HEK293 (cell line): ENCODE results near the gene CAMK2D.
A peak's percentile ranks its signal among the peaks of the same experiment; 100 is the strongest.

Experiments
- AEBP2 ChIP-seq: fragments of 450-650 bp; formaldehyde crosslinking; IDR thresholded peaks from 2 replicates; pipeline ENCODE4 v1.5.1; 2016; ENCODE audit warnings: missing biosample characterization, missing genetic modification characterization, borderline replicate concordance
- EGR2 ChIP-seq: fragments of 450-650 bp; formaldehyde crosslinking; IDR thresholded peaks from 2 replicates; pipeline ENCODE4 v1.5.1; 2016; ENCODE audit warnings: low read depth, missing biosample characterization, missing genetic modification characterization
- IKZF3 ChIP-seq: fragments of 450-650 bp; IDR thresholded peaks from 2 replicates; pipeline ENCODE4 v1.5.0; 2018; ENCODE audit warnings: missing biosample characterization, mild to moderate bottlenecking, missing genetic modification characterization, moderate library complexity
- INSM2 ChIP-seq: fragments of 450-650 bp; formaldehyde crosslinking; IDR thresholded peaks from 2 replicates; pipeline ENCODE4 v1.5.1; 2016; ENCODE audit warnings: missing biosample characterization, missing genetic modification characterization
- MEIS1 ChIP-seq: sonication (generic); formaldehyde crosslinking; IDR thresholded peaks from 2 replicates; pipeline ENCODE4 v1.8.1; 2022; ENCODE audit warnings: missing genetic modification reagents, mild to moderate bottlenecking, borderline replicate concordance
- PBX3 ChIP-seq: sonication (generic); formaldehyde crosslinking; IDR thresholded peaks from 2 replicates; pipeline ENCODE4 v1.8.1; 2022; ENCODE audit warnings: mild to moderate bottlenecking, moderate library complexity, missing genetic modification reagents
- RBAK ChIP-seq: fragments of 450-650 bp; formaldehyde crosslinking; IDR thresholded peaks from 2 replicates; pipeline ENCODE4 v1.5.1; 2016; ENCODE audit warnings: missing biosample characterization, missing genetic modification characterization
- REPIN1 ChIP-seq: fragments of 450-650 bp; formaldehyde crosslinking; IDR thresholded peaks from 2 replicates; pipeline ENCODE4 v1.5.1; 2017; ENCODE audit warnings: missing biosample characterization, missing genetic modification characterization, low read depth
- SCRT1 ChIP-seq: fragments of 450-650 bp; formaldehyde crosslinking; IDR thresholded peaks from 2 replicates; pipeline ENCODE4 v1.5.1; 2016; ENCODE audit warnings: missing biosample characterization, missing genetic modification characterization, borderline replicate concordance
- SETDB1 ChIP-seq: IDR thresholded peaks from one replicate; pipeline ENCODE4 v1.6.1; 2017; ENCODE audit warnings: mild to moderate bottlenecking, low read length, moderate library complexity, mixed read lengths; ENCODE audit not compliant: insufficient read length
- ZBTB17 ChIP-seq: fragments of 450-650 bp; formaldehyde crosslinking; IDR thresholded peaks from 2 replicates; pipeline ENCODE4 v1.5.1; 2016; ENCODE audit warnings: missing biosample characterization, missing genetic modification characterization
- ZBTB7A ChIP-seq: fragments of 450-650 bp; formaldehyde crosslinking; IDR thresholded peaks from 2 replicates; pipeline ENCODE4 v1.5.1; 2016; ENCODE audit warnings: low read depth, missing biosample characterization, missing genetic modification characterization
- ZFP69B ChIP-seq: fragments of 450-650 bp; formaldehyde crosslinking; IDR thresholded peaks from 2 replicates; pipeline ENCODE4 v1.5.1; 2016; ENCODE audit warnings: missing biosample characterization, missing genetic modification characterization
- ZNF112 ChIP-seq: fragments of 450-650 bp; formaldehyde crosslinking; IDR thresholded peaks from 2 replicates; pipeline ENCODE4 v1.5.0; 2017; ENCODE audit warnings: missing biosample characterization, missing genetic modification characterization
- ZNF140 ChIP-seq: fragments of 450-650 bp; formaldehyde crosslinking; IDR thresholded peaks from 2 replicates; pipeline ENCODE4 v1.5.1; 2016; ENCODE audit warnings: missing biosample characterization, missing genetic modification characterization
- ZNF175 ChIP-seq: fragments of 450-650 bp; formaldehyde crosslinking; IDR thresholded peaks from 2 replicates; pipeline ENCODE4 v1.5.1; 2016; ENCODE audit warnings: missing biosample characterization, missing genetic modification characterization
- ZNF18 ChIP-seq: fragments of 450-650 bp; formaldehyde crosslinking; IDR thresholded peaks from 2 replicates; pipeline ENCODE4 v1.5.1; 2016; ENCODE audit warnings: missing biosample characterization, missing genetic modification characterization
- ZNF184 ChIP-seq: fragments of 450-650 bp; IDR thresholded peaks from 2 replicates; pipeline ENCODE4 v1.5.1; 2018; ENCODE audit warnings: missing biosample characterization, mild to moderate bottlenecking, missing genetic modification characterization
- ZNF211 ChIP-seq: fragments of 450-650 bp; formaldehyde crosslinking; IDR thresholded peaks from 2 replicates; pipeline ENCODE4 v1.5.1; 2016; ENCODE audit warnings: low read depth, missing biosample characterization, missing genetic modification characterization
- ZNF239 ChIP-seq: fragments of 450-650 bp; formaldehyde crosslinking; IDR thresholded peaks from 2 replicates; pipeline ENCODE4 v1.5.1; 2016; ENCODE audit warnings: missing biosample characterization, missing genetic modification characterization
- ZNF324 ChIP-seq: fragments of 450-650 bp; formaldehyde crosslinking; IDR thresholded peaks from 2 replicates; pipeline ENCODE4 v1.5.1; 2016; ENCODE audit warnings: missing biosample characterization, missing genetic modification characterization
- ZNF391 ChIP-seq: fragments of 450-650 bp; formaldehyde crosslinking; IDR thresholded peaks from 2 replicates; pipeline ENCODE4 v1.5.1; 2016; ENCODE audit warnings: low read depth, missing biosample characterization, missing genetic modification characterization, borderline replicate concordance
- ZNF433 ChIP-seq: fragments of 450-650 bp; formaldehyde crosslinking; IDR thresholded peaks from 2 replicates; pipeline ENCODE4 v1.5.1; 2016; ENCODE audit warnings: missing biosample characterization, missing genetic modification characterization, low read depth
- ZNF449 ChIP-seq: fragments of 450-650 bp; formaldehyde crosslinking; IDR thresholded peaks from 2 replicates; pipeline ENCODE4 v1.5.1; 2017; ENCODE audit warnings: missing biosample characterization, mild to moderate bottlenecking, missing genetic modification characterization, moderate library complexity
- ZNF529 ChIP-seq: fragments of 450-650 bp; formaldehyde crosslinking; IDR thresholded peaks from 2 replicates; pipeline ENCODE4 v1.5.1; 2017; ENCODE audit warnings: missing genetic modification characterization, missing biosample characterization; ENCODE audit not compliant: insufficient replicate concordance
- ZNF596 ChIP-seq: fragments of 450-650 bp; IDR thresholded peaks from 2 replicates; pipeline ENCODE4 v1.5.0; 2018; ENCODE audit warnings: missing biosample characterization, mild to moderate bottlenecking, missing genetic modification characterization, moderate library complexity
- ZNF639 ChIP-seq: fragments of 450-650 bp; formaldehyde crosslinking; IDR thresholded peaks from 2 replicates; pipeline ENCODE4 v1.5.1; 2016; ENCODE audit warnings: missing biosample characterization, missing genetic modification characterization
- ZNF658 ChIP-seq: fragments of 450-650 bp; formaldehyde crosslinking; IDR thresholded peaks from 2 replicates; pipeline ENCODE4; 2016; ENCODE audit warnings: missing biosample characterization, missing genetic modification characterization
- ZNF664 ChIP-seq: fragments of 450-650 bp; formaldehyde crosslinking; IDR thresholded peaks from 2 replicates; pipeline ENCODE4 v1.5.1; 2016; ENCODE audit warnings: missing biosample characterization, missing genetic modification characterization
- ZNF701 ChIP-seq: fragments of 450-650 bp; formaldehyde crosslinking; IDR thresholded peaks from 2 replicates; pipeline ENCODE4 v1.5.1; 2016; ENCODE audit warnings: missing biosample characterization, missing genetic modification characterization
- ZNF76 ChIP-seq: fragments of 450-650 bp; formaldehyde crosslinking; IDR thresholded peaks from 2 replicates; pipeline ENCODE4; 2016; ENCODE audit warnings: low read depth, missing biosample characterization, missing genetic modification characterization, borderline replicate concordance
- ZNF830 ChIP-seq: fragments of 450-650 bp; IDR thresholded peaks from 2 replicates; pipeline ENCODE4 v1.5.0; 2018; ENCODE audit warnings: missing biosample characterization, missing genetic modification characterization, low read depth, mild to moderate bottlenecking, moderate library complexity
- ZXDB ChIP-seq: fragments of 450-650 bp; formaldehyde crosslinking; IDR thresholded peaks from 2 replicates; pipeline ENCODE4 v1.5.1; 2016; ENCODE audit warnings: missing biosample characterization, missing genetic modification characterization

CAMK2D gene

GRCh38 chr4:113761620-113762185 is at the start of gene CAMK2D (continued):
- TF ChIP-seq ZNF433 (no peak), ZNF529 (no peak), ZNF324 (tag by site-specific recombination) (no peak), ZFP69B (tag by site-specific recombination) (no peak), ZNF239 (no peak), ZNF701 (no peak), MEIS1 (CRISPR knock-in tag) (no peak), SETDB1 (no peak), ZNF391 (tag by site-specific recombination) (no peak), ZNF211 (no peak), ZNF664 (tag by site-specific recombination) (no peak), ZNF140 (no peak), ZBTB7A (peak; percentile 80), ZNF639 (tag by site-specific recombination) (no peak), RBAK (no peak), ZNF76 (tag by site-specific recombination) (no peak), ZNF112 (no peak), ZNF596 (tag by site-specific recombination) (peak; percentile 33; the same call in 1 of the 2 replicates), EGR2 (tag by site-specific recombination) (peak; percentile 91), SCRT1 (tag by site-specific recombination) (no peak), ZNF175 (tag by site-specific recombination) (no peak), ZNF449 (no peak), INSM2 (no peak), ZNF830 (tag by site-specific recombination) (no peak), ZNF184 (tag by site-specific recombination) (no peak), ZNF658 (tag by site-specific recombination) (no peak), ZBTB17 (tag by site-specific recombination) (peak; percentile 29; the same call in 1 of the 2 replicates), PBX3 (CRISPR knock-in tag) (no peak), IKZF3 (peak; percentile 71), REPIN1 (tag by site-specific recombination) (no peak), AEBP2 (tag by site-specific recombination) (no peak), ZXDB (tag by site-specific recombination) (no peak), ZNF18 (tag by site-specific recombination) (peak; percentile 69)
